Fibroblast of villous mesenchyme (primary cell): ENCODE measurements around the gene E2F3. TPM values are rescaled to one million over a fixed set of nuclear protein-coding genes. Genes with fewer than 3 reads are reported as not detected.

ENCODE experiments used
- DNase-seq: peaks from one replicate; pipeline ENCODE4 v3.0.0-alpha.2; 2010; ENCODE audit warnings: low read depth
- H3K4me3 ChIP-seq: 2 replicates; pipeline ENCODE4 v1.5.1; 2011; ENCODE audit warnings: low read depth, mild to moderate bottlenecking, low read length
- CTCF ChIP-seq: IDR thresholded peaks from 2 replicates; pipeline ENCODE4 v1.5.1; 2012; ENCODE audit warnings: low read depth, mild to moderate bottlenecking, low read length; ENCODE audit not compliant: insufficient read depth
- total RNA-seq: library from RNA; depleted of rRNA; stranded (reverse); fragments of >200 nt; gene quantifications from 2 replicates; pipeline ENCODE4 v1.2.3, GENCODE V29; 2012

The E2F3 gene
- total RNA-seq, 1 donor, result 13.0 TPM

GRCh38 chr6:20377623-20378265, 23.9 kb upstream of the E2F3 start:
- no peak overlapping the region for H3K4me3 ChIP-seq
- TF ChIP-seq CTCF, result no peak
- DNase-seq, result peak; percentile 91

- H3K4me3 ChIP-seq, result no peak overlapping the region
- no peak for TF ChIP-seq CTCF
- DNase-seq, result peak; percentile 26
These were observed 22.4 kb upstream of the E2F3 start for GRCh38 chr6:20379231-20379630.

GRCh38 chr6:20386218-20386617, 15.5 kb upstream of the E2F3 start:
- no peak overlapping the region for H3K4me3 ChIP-seq
- no peak for TF ChIP-seq CTCF
- no peak for DNase-seq

- no peak for TF ChIP-seq CTCF
- no peak for DNase-seq
- H3K4me3 ChIP-seq, result no peak overlapping the region
These were observed 12.6 kb upstream of the E2F3 start for GRCh38 chr6:20389066-20389465.

- no peak for DNase-seq
- TF ChIP-seq CTCF, result no peak
- H3K4me3 ChIP-seq, result no peak overlapping the region
These were observed 8.4 kb upstream of the E2F3 start for GRCh38 chr6:20393297-20393696.

- no peak for TF ChIP-seq CTCF
- DNase-seq, result no peak
- no peak overlapping the region for H3K4me3 ChIP-seq
These were observed 2.2 kb upstream of the E2F3 start for GRCh38 chr6:20399518-20399917.
